GM12872 (cell line): ENCODE measurements around the gene KIAA0825.

Source experiments
- TF ChIP-seq, protein P1 (sequence below): IDR thresholded peaks from 3 replicates; pipeline ENCODE4 v1.5.1; 2011; ENCODE audit warnings: low read depth, mild to moderate bottlenecking, low read length, moderate library complexity; ENCODE audit not compliant: insufficient read depth

Gene KIAA0825

DNA sequence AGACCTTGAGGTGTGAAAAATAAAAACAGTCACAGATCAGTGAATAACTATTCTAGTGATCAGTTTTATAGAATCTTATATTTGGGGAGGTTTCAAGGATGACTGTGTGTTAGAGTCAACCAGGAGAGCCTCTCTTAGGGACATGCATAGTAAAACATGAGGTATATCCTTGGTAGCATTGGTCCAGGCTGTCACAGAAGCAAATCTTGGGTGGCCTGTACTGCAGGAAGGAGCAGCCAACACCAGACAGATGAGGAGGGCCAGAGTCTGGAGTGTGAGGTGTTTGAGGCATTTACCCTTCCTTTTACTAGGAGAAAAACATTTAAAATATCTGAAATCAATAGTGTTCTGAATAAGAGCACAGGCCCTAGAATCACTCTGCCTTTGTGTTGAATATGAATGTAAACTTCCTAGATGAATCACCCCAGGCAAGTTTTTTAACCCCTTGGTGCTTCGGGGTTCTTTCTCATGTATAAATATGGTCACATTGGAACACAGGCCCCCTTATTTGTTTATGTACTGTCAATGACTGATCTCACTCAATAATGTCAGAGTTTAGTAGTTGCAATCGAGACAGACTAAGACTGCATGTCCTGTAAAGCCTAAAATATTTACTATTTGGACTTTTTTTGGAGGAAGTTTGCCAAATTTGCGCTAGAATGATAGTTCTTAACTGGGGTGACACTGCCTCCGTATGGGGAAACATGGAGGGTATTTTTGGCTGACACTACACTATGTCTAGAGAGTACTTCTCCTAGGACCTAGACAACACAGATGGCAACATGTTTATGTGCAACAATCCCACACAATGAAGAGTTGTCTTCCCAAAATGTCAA, 460.5 kb downstream of the KIAA0825 start:
- TF ChIP-seq, protein P1, sequence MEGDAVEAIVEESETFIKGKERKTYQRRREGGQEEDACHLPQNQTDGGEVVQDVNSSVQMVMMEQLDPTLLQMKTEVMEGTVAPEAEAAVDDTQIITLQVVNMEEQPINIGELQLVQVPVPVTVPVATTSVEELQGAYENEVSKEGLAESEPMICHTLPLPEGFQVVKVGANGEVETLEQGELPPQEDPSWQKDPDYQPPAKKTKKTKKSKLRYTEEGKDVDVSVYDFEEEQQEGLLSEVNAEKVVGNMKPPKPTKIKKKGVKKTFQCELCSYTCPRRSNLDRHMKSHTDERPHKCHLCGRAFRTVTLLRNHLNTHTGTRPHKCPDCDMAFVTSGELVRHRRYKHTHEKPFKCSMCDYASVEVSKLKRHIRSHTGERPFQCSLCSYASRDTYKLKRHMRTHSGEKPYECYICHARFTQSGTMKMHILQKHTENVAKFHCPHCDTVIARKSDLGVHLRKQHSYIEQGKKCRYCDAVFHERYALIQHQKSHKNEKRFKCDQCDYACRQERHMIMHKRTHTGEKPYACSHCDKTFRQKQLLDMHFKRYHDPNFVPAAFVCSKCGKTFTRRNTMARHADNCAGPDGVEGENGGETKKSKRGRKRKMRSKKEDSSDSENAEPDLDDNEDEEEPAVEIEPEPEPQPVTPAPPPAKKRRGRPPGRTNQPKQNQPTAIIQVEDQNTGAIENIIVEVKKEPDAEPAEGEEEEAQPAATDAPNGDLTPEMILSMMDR: no peak

DNA sequence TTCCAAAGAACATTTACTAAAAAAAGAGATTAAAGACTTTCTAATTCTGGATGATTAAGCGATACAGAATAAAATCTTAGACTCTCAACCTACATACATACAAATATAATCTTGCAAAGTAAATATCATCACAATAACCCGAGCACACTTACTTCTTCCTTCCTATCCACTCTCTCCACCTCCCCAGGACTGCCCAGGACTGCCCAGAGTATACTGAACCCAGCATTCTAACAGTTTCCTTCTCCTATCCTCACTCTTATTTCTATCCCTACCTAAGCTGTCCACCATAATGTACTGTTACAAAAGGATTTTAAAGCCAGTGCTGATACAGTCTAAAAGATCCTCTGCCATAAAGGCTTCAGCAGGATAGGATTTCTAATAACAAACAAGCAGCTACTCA, 463.7 kb downstream of the KIAA0825 start:
- TF ChIP-seq, protein P1: no peak

DNA sequence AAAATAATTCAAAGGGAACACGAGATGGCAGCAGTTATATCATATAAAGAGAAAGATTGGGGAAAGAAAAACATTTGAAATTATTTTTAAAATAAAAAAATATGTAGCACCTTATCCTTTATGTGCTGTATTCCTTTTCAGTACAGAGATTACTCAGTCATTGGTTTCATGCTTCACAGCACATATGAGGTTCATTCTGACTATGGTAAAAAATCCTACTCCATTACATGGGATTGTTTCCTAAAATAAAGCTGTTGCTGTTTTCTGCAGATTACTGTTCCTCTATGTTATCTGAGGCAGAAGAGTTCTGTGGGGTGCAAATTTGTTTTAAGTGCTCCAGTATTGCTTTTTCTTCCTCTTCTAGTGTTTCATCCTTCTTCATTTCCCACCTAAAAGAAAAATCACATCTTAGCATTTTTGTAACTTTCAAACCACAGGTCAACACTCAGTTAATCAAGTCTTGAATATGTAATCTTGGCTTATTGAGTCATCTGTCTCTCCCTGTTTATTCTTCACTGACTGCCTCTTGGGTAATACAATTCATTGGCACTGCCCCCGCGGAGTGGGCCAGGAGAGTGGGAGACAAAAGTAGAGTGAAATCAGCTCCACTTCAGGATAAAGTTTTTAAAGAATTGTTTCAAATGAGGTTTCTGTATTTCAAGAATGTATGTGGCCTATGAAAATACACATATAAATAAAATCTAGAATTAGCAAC, 464.5 kb downstream of the KIAA0825 start:
- TF ChIP-seq, protein P1: no peak

DNA sequence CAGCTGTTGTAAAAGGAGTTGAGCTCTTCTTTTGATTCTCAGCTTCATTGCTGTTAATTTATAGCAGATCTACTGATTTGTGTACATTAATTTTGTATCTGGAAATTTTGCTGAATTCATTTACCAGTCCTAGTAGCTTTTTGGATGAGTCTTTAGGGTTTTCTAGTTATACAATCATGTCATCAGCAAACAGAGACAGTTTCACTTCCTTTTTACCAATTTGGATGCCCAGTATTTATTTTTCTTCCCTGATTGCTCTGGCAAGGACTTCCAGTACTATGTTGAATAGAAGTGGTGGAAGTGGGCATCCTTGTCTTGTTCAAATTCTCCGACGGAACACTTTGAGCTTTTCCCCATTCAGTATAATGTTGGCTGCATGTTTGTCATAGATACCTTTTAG, 478.1 kb downstream of the KIAA0825 start:
- TF ChIP-seq, protein P1: no peak

DNA sequence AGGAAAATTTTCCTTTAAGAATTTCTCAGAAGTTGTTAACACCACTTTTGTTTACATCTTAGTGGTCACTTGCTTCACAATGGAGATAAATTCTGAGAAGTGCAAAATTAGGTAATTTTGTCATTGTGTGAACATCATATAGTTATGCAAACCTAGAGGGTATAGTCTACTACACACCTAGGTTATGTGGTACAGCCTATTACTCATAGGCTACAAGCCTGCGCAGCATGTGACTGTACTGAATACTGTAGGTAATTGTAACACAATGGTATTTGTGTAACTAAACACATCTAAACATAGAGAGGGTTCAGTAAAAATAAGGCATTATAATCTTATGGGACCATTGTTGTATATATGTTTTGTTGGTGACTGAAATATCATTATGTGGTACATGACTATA, 488.3 kb downstream of the KIAA0825 start:
- TF ChIP-seq, protein P1: no peak

DNA sequence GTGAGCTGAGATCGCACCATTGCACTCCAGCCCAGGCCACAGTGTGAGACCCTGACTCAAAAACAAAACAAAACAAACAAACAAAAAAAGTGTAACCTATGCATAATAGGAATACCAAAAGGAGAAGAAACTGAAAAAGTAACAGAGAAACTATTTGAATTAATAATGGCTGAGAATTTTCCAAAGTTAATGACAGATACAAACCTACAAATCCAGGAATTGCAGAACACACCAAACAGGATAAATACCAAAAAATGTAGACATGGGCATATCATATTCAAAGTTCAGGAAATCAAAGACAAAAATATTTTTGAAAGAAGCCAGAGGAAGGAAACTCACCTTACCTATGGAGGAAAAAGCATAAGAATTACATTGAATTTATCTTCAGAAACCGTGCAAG, 493.3 kb downstream of the KIAA0825 start:
- TF ChIP-seq, protein P1: no peak

DNA sequence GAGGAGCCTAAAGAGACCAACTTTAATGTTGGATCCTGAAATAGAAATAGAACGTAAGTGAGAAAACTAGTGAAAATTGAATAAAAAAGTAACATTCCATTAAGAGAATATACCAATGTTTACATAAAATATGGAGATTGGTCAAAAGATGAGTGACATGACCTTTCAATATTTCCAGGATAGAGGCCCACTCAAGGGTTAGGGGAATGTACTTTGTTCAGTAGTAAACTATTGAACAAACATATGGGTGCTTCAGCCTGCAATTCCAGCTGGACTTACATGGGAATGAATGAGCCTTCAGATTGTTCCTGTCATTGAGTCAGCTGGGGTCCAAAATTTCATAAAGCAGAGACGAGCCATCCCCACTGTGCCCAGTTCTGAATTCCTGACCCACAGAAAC, 505.3 kb downstream of the KIAA0825 start:
- TF ChIP-seq, protein P1: no peak
